ENCODE data around the gene IMPA2.
"Not testable (repeated sequence)": the region's sequence is repeated elsewhere in the genome, so short reads cannot be mapped to it uniquely, and the experiment has no call there.

Gene IMPA2

GRCh38 chr18:11981192-11981542 is at the start of gene IMPA2:
Gene IMPA2, plus strand, starts transcription at chr18:11981507. Its CDS starts 163 bp downstream, at chr18:11981670.
- no peak for TF ChIP-seq CTCF (IDR thresholded peaks at IDR 0.05; ENCODE audit: control insufficient read depth, extremely low read depth, insufficient read depth)
- H3K4me3 ChIP-seq (ENCODE audit: low read depth, low read length) = peak within 1 kb of the TSS; percentile 78

GRCh38 chr18:11932393-11932792 is 48.9 kb upstream of the IMPA2 start:
- DNase-seq (ENCODE audit: low read depth) = no peak
- H3K4me3 ChIP-seq (ENCODE audit: low read depth, low read length) = no peak overlapping the region
- TF ChIP-seq CTCF (IDR thresholded peaks at IDR 0.05; ENCODE audit: control insufficient read depth, extremely low read depth, insufficient read depth) = no peak

More at GRCh38 chr18:11981192-11981542, at the start of gene IMPA2:
- no peak for DNase-seq (ENCODE audit: low read depth)

GRCh38 chr18:11937874-11938478 is 43.3 kb upstream of the IMPA2 start:
- peak; percentile 77 for TF ChIP-seq CTCF (IDR thresholded peaks at IDR 0.05; ENCODE audit: control insufficient read depth, extremely low read depth, insufficient read depth)
- no peak overlapping the region for H3K4me3 ChIP-seq (ENCODE audit: low read depth, low read length)
- DNase-seq (ENCODE audit: low read depth) = peak; percentile 28

- H3K4me3 ChIP-seq (ENCODE audit: low read depth, low read length) = no peak overlapping the region
- no peak for DNase-seq (ENCODE audit: low read depth)
- TF ChIP-seq CTCF (IDR thresholded peaks at IDR 0.05; ENCODE audit: control insufficient read depth, extremely low read depth, insufficient read depth) = no peak
Measured at GRCh38 chr18:11940956-11941355, 40.4 kb upstream of the IMPA2 start.

GRCh38 chr18:11943551-11943950 is 37.8 kb upstream of the IMPA2 start:
- no peak for DNase-seq (ENCODE audit: low read depth)
- TF ChIP-seq CTCF (IDR thresholded peaks at IDR 0.05; ENCODE audit: control insufficient read depth, extremely low read depth, insufficient read depth) = no peak
- H3K4me3 ChIP-seq (ENCODE audit: low read depth, low read length) = no peak overlapping the region

GRCh38 chr18:11944252-11944651 is 37.1 kb upstream of the IMPA2 start:
- TF ChIP-seq CTCF (IDR thresholded peaks at IDR 0.05; ENCODE audit: control insufficient read depth, extremely low read depth, insufficient read depth) = no peak
- no peak overlapping the region for H3K4me3 ChIP-seq (ENCODE audit: low read depth, low read length)
- no peak for DNase-seq (ENCODE audit: low read depth)

GRCh38 chr18:11944786-11945185 is 36.5 kb upstream of the IMPA2 start:
- TF ChIP-seq CTCF (IDR thresholded peaks at IDR 0.05; ENCODE audit: control insufficient read depth, extremely low read depth, insufficient read depth) = no peak
- no peak for DNase-seq (ENCODE audit: low read depth)
- no peak overlapping the region for H3K4me3 ChIP-seq (ENCODE audit: low read depth, low read length)

- H3K4me3 ChIP-seq (ENCODE audit: low read depth, low read length); DNase-seq (ENCODE audit: low read depth): not testable (repeated sequence)
Measured at GRCh38 chr18:11945834-11946659, 35.3 kb upstream of the IMPA2 start.

Data from LNCaP clone FGC (cell line).